ENCODE data around the gene PPP1R7.

The PPP1R7 gene

DNA sequence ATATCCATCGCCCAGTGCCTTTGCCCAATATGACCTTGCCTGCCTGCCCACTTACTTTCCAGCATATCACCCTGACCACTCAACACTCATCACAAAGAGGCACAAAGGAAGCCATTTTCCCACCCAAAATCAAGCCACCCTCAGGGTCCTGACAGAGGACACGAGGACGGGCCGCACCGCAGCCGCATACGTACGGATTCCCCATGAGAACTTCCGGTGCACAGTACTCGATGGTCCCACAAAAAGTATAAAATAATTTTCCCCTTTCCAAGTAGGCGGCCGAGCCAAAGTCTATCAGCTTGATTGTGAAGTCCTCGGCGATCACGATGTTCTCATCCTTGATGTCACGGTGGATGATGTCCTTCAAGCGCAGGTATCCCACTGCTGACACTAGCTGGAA is 38.2 kb upstream of the PPP1R7 start:
- POLR2A ChIA-PET (ENCODE audit: low non-redundant PET): no interaction called here
- CTCF ChIA-PET: interaction anchor here (0.6 kb wide), 1 partner anchor 61 kb away, joined by 3 read pairs; no protein-coding TSS in a partner anchor
- no peak overlapping the region for H3K27ac ChIP-seq
- TF ChIP-seq, protein P1, sequence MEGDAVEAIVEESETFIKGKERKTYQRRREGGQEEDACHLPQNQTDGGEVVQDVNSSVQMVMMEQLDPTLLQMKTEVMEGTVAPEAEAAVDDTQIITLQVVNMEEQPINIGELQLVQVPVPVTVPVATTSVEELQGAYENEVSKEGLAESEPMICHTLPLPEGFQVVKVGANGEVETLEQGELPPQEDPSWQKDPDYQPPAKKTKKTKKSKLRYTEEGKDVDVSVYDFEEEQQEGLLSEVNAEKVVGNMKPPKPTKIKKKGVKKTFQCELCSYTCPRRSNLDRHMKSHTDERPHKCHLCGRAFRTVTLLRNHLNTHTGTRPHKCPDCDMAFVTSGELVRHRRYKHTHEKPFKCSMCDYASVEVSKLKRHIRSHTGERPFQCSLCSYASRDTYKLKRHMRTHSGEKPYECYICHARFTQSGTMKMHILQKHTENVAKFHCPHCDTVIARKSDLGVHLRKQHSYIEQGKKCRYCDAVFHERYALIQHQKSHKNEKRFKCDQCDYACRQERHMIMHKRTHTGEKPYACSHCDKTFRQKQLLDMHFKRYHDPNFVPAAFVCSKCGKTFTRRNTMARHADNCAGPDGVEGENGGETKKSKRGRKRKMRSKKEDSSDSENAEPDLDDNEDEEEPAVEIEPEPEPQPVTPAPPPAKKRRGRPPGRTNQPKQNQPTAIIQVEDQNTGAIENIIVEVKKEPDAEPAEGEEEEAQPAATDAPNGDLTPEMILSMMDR (conservative IDR thresholded peaks at IDR 0.05; ENCODE audit: low read depth): no peak
- no peak for DNase-seq (ENCODE audit: low spot score)

DNA sequence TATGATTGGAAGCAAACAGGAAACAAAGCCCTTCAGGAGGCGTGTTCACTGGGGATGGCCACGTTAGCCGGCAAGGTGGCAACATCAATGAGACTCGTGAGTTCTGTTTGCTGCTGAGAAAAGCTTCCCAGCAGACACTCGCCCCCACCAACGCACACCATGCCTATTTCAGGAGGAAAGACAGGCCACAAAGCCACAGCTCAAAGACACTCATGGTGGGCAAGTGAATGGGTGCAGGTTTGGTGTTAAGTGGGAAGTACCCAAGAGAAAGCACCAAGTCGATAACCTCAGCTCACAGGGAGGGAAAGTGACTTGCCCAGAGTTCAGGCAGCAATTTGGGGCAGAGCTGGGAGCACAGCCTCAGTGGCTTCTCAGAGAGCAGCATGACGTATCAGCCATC is 37.7 kb upstream of the PPP1R7 start:
- no peak overlapping the region for H3K27ac ChIP-seq
- ChIA-PET POLR2A (ENCODE audit: low non-redundant PET) (no interaction called here), CTCF (no interaction called here)
- TF ChIP-seq, protein P1 (conservative IDR thresholded peaks at IDR 0.05; ENCODE audit: low read depth): no peak
- DNase-seq (ENCODE audit: low spot score): no peak

DNA sequence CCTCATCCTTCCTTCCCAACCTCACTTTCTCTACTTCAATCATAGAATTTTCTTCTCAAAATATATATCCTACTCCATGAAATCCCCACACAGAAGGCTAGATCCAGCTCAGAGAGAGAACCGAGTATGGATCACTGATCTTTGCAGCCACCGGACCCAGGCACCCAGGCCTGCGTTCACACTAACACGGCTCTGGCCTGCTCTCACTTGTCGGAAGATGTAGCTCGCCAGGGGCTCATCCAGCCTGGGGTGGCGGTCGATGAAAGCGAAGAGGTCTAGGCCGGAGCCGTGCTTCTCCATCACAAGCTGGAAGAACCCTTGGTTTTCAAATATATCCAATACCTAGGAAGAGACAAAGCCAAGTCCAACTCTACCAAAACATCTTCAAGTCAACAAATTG is 35.4 kb upstream of the PPP1R7 start:
- DNase-seq (ENCODE audit: low spot score): no peak
- ChIA-PET POLR2A (ENCODE audit: low non-redundant PET) (no interaction called here), CTCF (no interaction called here)
- H3K27ac ChIP-seq: no peak overlapping the region
- TF ChIP-seq, protein P1 (conservative IDR thresholded peaks at IDR 0.05; ENCODE audit: low read depth): no peak

DNA sequence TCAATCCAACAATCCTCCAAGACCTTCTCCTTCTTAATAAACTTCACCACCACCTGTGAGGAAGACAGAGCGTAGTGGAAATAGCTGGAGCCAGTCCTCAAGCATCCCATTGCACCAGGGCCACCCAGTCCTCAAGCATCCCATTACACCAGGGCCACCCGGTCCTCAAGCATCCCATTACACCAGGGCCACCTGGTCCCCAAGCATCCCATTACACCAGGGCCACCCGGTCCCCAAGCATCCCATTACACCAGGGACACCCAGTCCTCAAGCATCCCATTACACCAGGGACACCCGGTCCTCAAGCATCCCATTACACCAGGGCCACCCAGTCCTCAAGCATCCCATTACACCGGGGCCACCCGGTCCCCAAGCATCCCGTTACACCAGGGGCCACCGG is 34.9 kb upstream of the PPP1R7 start:
- DNase-seq (ENCODE audit: low spot score): no peak
- CTCF ChIA-PET: no interaction called here
- TF ChIP-seq, protein P1 (conservative IDR thresholded peaks at IDR 0.05; ENCODE audit: low read depth): no peak
- no peak overlapping the region for H3K27ac ChIP-seq
- POLR2A ChIA-PET (ENCODE audit: low non-redundant PET): no interaction called here

DNA sequence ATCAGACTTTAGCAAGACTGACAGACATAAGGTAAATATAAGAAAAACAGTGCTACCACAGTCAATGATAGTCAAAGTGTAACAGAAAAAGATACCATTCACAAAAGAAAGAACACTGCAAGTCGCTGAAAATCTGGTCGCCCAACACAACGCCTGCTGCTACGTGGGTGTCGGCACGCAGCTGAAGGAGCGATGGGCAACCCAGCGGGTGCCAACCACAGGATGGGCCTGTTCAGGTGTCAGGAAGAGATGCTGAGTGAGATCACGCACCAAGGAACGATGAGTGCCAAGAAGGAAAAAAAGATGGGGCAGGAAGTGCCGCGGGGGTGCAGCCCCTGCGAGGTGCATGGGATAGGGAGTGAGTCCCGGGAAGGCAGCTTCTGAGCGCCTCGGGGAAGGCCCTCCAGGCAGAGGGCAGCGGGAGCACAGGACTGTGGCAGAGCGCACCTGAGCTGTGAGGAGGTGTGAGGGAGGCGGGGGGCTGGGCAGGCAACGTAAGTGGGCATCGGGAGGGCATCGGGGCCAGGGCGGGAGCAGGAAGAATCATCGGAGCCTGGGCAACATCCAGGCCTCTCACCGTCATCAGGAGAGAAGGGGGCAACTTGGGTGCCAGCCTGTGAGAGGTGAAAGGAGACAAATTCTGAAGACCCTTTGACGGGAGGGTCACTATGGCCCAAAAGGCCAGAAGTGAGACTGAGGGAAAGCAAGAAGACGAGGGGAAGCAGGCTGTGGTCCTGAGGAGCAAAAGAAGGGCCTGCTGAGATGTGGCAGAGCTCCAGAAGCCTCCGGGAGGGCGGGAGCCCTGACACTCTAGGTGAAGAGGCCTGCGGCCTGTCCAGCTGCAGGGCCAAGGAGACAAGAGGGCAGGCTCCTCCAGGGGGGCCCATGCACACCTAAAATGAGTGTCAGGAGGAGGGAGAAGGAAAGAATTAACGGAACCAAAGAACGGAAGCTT is 33.4 kb upstream of the PPP1R7 start:
- TF ChIP-seq, protein P1 (conservative IDR thresholded peaks at IDR 0.05; ENCODE audit: low read depth): no peak
- no peak for DNase-seq (ENCODE audit: low spot score)
- H3K27ac ChIP-seq: no peak overlapping the region
- ChIA-PET CTCF (no interaction called here), POLR2A (ENCODE audit: low non-redundant PET) (no interaction called here)

DNA sequence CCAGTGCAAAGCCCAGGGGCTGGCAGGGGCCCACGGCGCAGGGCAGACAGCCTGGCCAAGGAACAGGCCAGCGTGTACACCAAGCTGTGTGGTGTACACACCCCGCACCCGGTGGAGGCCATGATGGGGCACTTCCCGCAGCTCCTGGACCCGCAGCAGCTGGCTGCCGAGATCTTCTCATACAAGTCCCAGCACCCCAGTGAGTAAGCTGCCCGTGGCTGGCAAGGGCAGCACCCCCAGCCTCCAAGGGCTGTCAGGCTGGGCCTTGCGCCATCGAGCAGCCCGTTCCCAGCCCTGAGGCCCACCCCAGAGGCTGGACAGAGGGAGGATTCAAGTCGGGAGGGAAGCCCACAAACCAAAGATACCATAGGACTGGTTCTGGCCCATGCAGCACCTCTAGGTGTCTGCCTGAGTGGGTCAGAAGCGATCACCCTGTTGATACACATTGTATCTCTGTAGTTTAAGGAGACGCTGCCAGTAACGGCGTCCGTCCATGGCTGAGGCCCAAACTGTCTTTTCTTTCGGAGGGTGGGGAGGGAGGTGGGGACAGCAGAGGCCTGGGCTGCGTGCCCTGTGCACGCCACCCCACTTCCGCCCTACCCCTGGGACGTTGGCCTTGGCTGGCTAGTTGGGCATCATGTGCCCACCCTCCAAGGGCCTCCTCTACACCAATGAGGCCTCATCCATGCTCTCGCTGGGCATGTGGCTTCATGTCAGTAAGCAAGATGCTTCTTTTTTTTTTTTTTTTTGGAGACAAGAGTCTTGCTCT is 31.3 kb upstream of the PPP1R7 start:
- POLR2A ChIA-PET (ENCODE audit: low non-redundant PET): no interaction called here

More for the DNA sequence above, 31.3 kb upstream of the PPP1R7 start:
- no peak overlapping the region for H3K27ac ChIP-seq
- CTCF ChIA-PET: interaction anchor here (0.7 kb wide), 1 partner anchor 53 kb away, joined by 4 read pairs; no protein-coding TSS in a partner anchor
- DNase-seq (ENCODE audit: low spot score): no peak
- TF ChIP-seq, protein P1 (conservative IDR thresholded peaks at IDR 0.05; ENCODE audit: low read depth): no peak
